T-helper 2 cell treated with Interferon-gamma antibody and Interleukin-4, amounts not matched to agents 5 μg/mL and 100 μg/mL, for 36 hours (primary cell): ENCODE data around the gene ENDOV.

Experiments used
- DNase-seq: peaks from one replicate; pipeline ENCODE4 v3.0.0; 2021; ENCODE audit warnings: low spot score
- H3K27ac Mint-ChIP-seq: one replicate; pipeline ENCODE4 v1.8.0; 2021; ENCODE audit warnings: mild to moderate bottlenecking, mixed read lengths
- H3K27me3 Mint-ChIP-seq: one replicate; pipeline ENCODE4 v1.8.0; 2021; ENCODE audit warnings: low read depth, mixed read lengths
- H3K36me3 Mint-ChIP-seq: one replicate; pipeline ENCODE4 v1.8.0; 2021; ENCODE audit warnings: low read depth, mixed read lengths
- H3K4me1 Mint-ChIP-seq: one replicate; pipeline ENCODE4 v1.8.0; 2021; ENCODE audit warnings: low read depth, mixed read lengths
- H3K4me3 Mint-ChIP-seq: one replicate; pipeline ENCODE4 v1.8.0; 2022; ENCODE audit warnings: mild to moderate bottlenecking, moderate library complexity, mixed read lengths
- H3K9me3 Mint-ChIP-seq: one replicate; pipeline ENCODE4 v1.8.0; 2021; ENCODE audit warnings: mixed read lengths

ENDOV gene

GRCh38 chr17:80474961-80475909 is 60.3 kb downstream of the ENDOV start:
- peak overlapping the region; percentile 73 for H3K4me3 Mint-ChIP-seq
- no peaks in the 10 kb centered on the region for H3K36me3 Mint-ChIP-seq
- no peaks in the 10 kb centered on the region for H3K9me3 Mint-ChIP-seq
- H3K4me1 Mint-ChIP-seq, result peaks cover 15% of the 10 kb centered on the region
- DNase-seq, result no peak
- H3K27me3 Mint-ChIP-seq, result peaks cover 50% of the 10 kb centered on the region
- H3K27ac Mint-ChIP-seq, result peak overlapping the region; percentile 28

DNA sequence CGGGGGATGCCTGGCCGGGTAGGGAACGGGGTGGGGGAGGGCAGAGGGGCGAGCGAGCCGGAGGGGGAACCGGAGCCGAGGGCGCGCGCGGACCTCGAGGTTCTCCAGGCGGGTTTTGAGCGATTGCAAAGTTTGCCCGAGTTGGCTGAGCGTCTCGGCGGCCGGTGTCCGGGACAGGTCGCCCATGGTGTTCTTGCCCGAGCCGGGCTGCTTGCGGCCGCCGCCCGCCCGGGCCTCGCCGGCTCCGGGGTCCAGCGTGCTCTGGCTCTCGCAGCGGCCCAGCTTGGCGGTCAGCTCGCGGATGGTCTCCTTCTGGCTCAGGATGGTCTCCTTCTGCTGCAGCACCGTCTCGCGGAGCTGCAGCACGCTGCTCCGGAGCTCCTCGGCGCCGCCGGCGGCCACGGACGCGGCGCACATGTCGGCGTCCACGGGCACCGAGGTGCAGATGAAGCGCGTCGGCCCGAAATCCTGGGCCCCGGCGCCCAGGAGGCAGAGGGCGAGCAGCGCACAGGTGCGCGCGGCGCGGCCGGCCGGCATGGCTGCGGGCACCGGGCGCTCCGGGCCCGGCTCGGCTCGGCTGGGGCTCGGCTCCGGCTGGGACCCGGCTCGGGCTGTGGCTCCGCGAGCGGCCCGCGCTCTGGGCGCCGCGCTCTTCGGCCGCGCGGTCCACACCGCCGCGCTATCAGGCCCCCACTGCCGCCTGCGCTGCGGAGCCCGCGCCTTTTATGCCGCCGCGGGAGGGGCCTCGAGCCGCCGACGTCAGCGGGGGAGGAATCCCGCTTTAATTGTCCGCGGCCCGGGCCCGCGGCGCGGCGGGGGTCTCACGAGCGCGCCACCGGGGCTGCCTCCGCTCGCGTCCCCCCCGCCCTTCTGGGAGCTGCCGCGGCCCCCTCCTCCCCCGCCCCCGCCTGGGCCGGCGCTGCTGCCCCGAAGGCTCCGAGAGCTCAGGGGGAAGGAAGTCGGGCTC is 61.2 kb downstream of the ENDOV start, which contains the start of gene NPTX1:
NPTX1 (minus strand) TSS at position 698 of the 967 bp plus-strand sequence; CDS start at position 537, 161 bp downstream.
- no peaks in the 10 kb centered on the region for H3K9me3 Mint-ChIP-seq
- no peaks in the 10 kb centered on the region for H3K36me3 Mint-ChIP-seq
- no peak within 1 kb of the TSS for H3K27ac Mint-ChIP-seq
- H3K4me1 Mint-ChIP-seq, result peaks cover 15% of the 10 kb centered on the region
- peaks cover 57% of the 10 kb centered on the region for H3K27me3 Mint-ChIP-seq
- no peak for DNase-seq
- H3K4me3 Mint-ChIP-seq, result peak within 1 kb of the TSS; percentile 73

DNA sequence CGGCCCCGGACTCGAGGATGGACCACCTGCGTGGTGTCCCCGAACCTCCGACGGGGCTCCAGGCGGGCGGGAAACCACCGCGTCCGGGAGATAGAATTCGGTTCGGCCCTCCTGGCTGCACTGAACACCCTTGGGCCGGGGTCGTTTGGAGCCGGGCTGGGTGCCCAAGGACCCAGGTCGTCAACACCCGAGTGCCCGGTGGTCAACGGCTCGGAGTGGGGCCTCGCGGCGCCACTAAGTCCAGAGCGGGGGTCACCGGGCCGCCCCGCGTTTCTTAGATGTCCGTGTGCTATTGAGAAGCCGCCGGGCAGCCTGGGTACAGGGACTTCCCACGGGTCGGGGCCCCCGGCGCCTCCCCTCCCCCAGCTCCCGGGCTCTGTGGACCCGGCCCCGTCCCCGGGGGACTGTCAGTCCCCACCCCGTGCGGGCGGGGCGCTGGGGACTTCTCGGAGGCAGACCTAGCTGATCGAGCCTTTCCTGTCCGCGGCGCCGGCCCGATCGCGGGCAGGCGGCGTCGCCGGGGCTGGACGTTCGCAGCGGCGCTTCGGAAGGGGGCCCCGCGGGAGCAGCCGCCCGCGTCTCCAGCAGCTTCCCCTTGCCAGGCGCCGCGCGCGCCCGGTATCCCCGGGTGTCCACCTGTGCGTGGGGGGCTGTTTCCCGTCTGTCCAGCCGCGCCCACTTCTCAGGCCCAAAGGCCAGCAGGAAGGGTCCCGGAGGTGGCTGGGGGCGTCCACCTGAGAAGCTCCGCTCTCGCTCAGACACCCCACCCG is 62.1 kb downstream of the ENDOV start:
- Mint-ChIP-seq H3K9me3 (no peaks in the 10 kb centered on the region), H3K27me3 (peaks cover 62% of the 10 kb centered on the region), H3K4me3 (no peak overlapping the region), H3K4me1 (peaks cover 15% of the 10 kb centered on the region), H3K27ac (no peak overlapping the region), H3K36me3 (no peaks in the 10 kb centered on the region)
- no peak for DNase-seq

- Mint-ChIP-seq H3K36me3 (no peaks in the 10 kb centered on the region), H3K27me3 (peaks cover 63% of the 10 kb centered on the region), H3K27ac (no peak overlapping the region), H3K4me3 (no peak overlapping the region), H3K4me1 (peaks cover 12% of the 10 kb centered on the region), H3K9me3 (no peaks in the 10 kb centered on the region)
- DNase-seq, result no peak
These were observed 62.9 kb downstream of the ENDOV start for GRCh38 chr17:80477647-80478478.

DNA sequence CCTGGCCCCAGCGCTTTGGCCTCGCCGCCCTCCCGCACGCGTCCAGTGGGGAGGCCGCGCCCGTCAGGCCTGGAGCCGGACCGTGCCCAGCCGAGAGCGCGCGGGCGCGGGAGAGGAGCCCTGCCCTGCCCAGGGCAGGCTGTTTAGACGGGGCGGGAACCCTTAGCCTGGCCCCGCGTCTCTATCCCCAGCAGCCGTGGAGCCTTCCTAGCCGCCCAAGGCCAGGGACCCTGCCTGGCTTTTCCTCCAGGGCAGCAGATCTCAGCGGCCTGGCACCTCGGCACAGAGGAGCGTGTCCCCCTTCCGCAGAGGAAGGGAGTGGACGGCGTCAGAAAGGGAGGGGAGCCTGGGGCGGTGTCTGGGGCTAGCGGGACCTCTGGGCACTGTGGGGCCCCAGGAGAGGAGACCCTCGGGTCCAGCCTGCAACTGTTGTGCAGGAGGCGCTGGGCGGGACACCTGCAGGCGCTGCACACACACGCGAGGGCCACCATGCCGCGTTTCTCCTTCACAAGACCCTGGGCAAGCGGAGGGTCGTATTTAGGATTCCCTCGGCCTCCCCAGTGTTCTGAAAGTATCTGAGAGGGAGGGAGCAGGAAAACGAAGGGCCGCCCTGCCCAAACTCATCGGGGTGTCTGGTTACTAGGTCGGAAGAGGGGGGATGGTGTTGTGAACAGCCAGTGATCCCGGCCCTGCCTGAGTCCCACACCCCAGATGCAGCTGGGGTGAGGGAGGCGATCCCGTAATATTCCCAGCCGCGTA is 63.7 kb downstream of the ENDOV start:
- peaks cover 12% of the 10 kb centered on the region for H3K4me1 Mint-ChIP-seq
- peaks cover 61% of the 10 kb centered on the region for H3K27me3 Mint-ChIP-seq
- no peaks in the 10 kb centered on the region for H3K36me3 Mint-ChIP-seq
- H3K27ac Mint-ChIP-seq, result no peak overlapping the region
- H3K9me3 Mint-ChIP-seq, result no peaks in the 10 kb centered on the region
- H3K4me3 Mint-ChIP-seq, result peak overlapping the region; percentile 29
- no peak for DNase-seq

GRCh38 chr17:80479246-80479566 is 64.2 kb downstream of the ENDOV start:
- H3K27ac Mint-ChIP-seq, result no peak overlapping the region
- DNase-seq, result no peak
- H3K4me1 Mint-ChIP-seq, result peaks cover 12% of the 10 kb centered on the region
- peak overlapping the region; percentile 29 for H3K4me3 Mint-ChIP-seq
- no peaks in the 10 kb centered on the region for H3K9me3 Mint-ChIP-seq
- H3K27me3 Mint-ChIP-seq, result peaks cover 58% of the 10 kb centered on the region
- no peaks in the 10 kb centered on the region for H3K36me3 Mint-ChIP-seq

GRCh38 chr17:80480248-80480647 is 65.3 kb downstream of the ENDOV start:
- Mint-ChIP-seq H3K36me3 (no peaks in the 10 kb centered on the region), H3K27me3 (peaks cover 49% of the 10 kb centered on the region), H3K4me1 (peaks cover 6% of the 10 kb centered on the region), H3K4me3 (no peak overlapping the region), H3K9me3 (no peaks in the 10 kb centered on the region), H3K27ac (no peak overlapping the region)
- no peak for DNase-seq

DNA sequence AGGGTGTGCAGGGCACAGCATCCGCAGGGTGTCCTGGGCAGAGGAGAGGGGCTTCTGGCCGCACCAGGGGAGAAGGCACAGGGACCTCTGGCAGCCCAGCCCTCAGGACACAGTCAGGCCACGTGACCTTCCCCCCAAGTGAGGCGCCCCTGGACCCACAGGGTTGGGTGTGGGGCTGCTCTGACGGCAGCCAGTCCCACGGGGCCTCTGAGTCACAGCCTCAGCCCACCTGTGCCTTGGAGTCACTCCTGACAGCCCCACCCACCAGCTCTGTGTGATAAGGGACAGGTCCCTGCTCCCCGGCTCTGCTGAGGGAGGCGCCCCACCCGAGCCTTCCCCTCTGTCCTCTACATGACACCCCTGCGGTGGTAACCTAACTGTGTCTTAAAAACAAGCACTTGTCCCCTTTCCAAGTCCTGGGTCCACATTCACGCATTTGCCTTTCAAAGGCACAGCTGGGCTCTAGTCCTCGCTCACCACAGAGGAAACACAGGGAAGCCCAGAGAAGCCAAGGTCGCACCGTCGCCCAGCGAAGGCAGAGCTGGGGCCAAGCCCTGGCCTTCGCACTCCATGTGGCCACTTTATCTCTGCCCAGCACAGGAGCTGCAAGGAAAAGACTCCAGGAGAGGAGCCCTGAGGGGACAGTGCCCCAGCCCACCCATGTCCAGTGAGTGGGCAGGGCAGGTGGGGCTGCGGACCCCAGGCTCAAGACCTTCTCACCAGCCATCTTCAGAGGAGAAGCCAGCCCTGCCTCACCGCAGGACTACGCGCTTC is 66.5 kb downstream of the ENDOV start:
- no peak for DNase-seq
- H3K27me3 Mint-ChIP-seq, result peaks cover 53% of the 10 kb centered on the region
- no peak overlapping the region for H3K4me3 Mint-ChIP-seq

DNA sequence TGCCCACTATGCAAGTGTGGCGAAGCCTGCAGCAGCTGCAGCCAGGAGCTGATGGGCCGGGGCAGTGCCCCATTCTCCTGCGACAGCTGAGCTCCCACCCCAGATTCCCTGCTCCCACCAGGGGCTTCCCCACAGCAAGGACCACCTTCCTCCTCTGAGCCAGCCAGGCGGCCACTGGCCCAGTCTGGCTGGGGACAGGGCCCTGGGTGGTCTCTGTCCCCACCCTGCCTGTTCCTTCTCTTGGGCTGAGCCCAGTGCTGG is 67.0 kb downstream of the ENDOV start:
- no peaks in the 10 kb centered on the region for H3K36me3 Mint-ChIP-seq
- peaks cover 3% of the 10 kb centered on the region for H3K4me1 Mint-ChIP-seq
- no peak overlapping the region for H3K4me3 Mint-ChIP-seq
- DNase-seq, result no peak
- no peaks in the 10 kb centered on the region for H3K9me3 Mint-ChIP-seq
- peaks cover 53% of the 10 kb centered on the region for H3K27me3 Mint-ChIP-seq
- no peak overlapping the region for H3K27ac Mint-ChIP-seq

More for the DNA sequence above, 66.5 kb downstream of the ENDOV start:
- H3K4me1 Mint-ChIP-seq, result peaks cover 3% of the 10 kb centered on the region
- H3K27ac Mint-ChIP-seq, result no peak overlapping the region
- no peaks in the 10 kb centered on the region for H3K36me3 Mint-ChIP-seq
- no peaks in the 10 kb centered on the region for H3K9me3 Mint-ChIP-seq

- no peaks in the 10 kb centered on the region for H3K36me3 Mint-ChIP-seq
- peaks cover 3% of the 10 kb centered on the region for H3K4me1 Mint-ChIP-seq
- no peaks in the 10 kb centered on the region for H3K9me3 Mint-ChIP-seq
- H3K27me3 Mint-ChIP-seq, result peaks cover 57% of the 10 kb centered on the region
- DNase-seq, result no peak
- no peak overlapping the region for H3K27ac Mint-ChIP-seq
- H3K4me3 Mint-ChIP-seq, result no peak overlapping the region
These were observed 67.8 kb downstream of the ENDOV start for GRCh38 chr17:80482555-80483308.

GRCh38 chr17:80485846-80486245 is 70.9 kb downstream of the ENDOV start:
- Mint-ChIP-seq H3K4me3 (no peak overlapping the region), H3K9me3 (no peaks in the 10 kb centered on the region), H3K36me3 (no peaks in the 10 kb centered on the region), H3K27me3 (peaks cover 35% of the 10 kb centered on the region), H3K4me1 (no peaks in the 10 kb centered on the region), H3K27ac (no peak overlapping the region)
- DNase-seq, result no peak
